Measurements from ENCODE around the gene USP12. TPM values are rescaled to one million over a fixed set of nuclear protein-coding genes. Genes with fewer than 3 reads are reported as not detected.
"Not testable (repeated sequence)": the region's sequence is repeated elsewhere in the genome, so short reads cannot be mapped to it uniquely, and the experiment has no call there.

Gene USP12
- total RNA-seq = 32.3 and 39.7 TPM in 2 replicates

- DNase-seq = peak; percentile 65
Observed at GRCh38 chr13:27171244-27171826, at the start of gene USP12. USP12 (minus strand) TSS chr13:27171811; CDS start chr13:27171639, 172 bp downstream.

GRCh38 chr13:27219611-27220010, 48.0 kb upstream of the USP12 start:
- DNase-seq = no peak

GRCh38 chr13:27218861-27219260, 47.2 kb upstream of the USP12 start:
- not testable (repeated sequence) for DNase-seq

DNA sequence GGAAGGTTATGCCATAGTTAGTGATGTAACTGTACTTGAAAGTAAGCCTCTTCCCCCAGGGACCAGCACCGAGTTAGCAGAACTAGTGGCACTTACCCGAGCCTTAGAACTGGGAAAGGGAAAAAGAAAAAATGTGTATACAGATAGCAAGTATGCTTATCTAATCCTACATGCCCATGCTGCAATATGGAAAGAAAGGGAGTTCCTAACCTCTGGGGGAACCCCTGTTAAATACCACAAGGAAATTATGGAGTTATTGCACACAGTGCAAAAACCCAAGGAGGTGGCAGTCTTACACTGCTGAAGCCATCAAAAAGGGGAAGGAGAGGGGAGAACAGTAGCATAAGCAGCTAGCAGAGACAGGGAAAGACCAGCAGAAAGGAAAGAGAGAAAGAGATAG, 46.2 kb upstream of the USP12 start:
- not testable (repeated sequence) for DNase-seq

DNA sequence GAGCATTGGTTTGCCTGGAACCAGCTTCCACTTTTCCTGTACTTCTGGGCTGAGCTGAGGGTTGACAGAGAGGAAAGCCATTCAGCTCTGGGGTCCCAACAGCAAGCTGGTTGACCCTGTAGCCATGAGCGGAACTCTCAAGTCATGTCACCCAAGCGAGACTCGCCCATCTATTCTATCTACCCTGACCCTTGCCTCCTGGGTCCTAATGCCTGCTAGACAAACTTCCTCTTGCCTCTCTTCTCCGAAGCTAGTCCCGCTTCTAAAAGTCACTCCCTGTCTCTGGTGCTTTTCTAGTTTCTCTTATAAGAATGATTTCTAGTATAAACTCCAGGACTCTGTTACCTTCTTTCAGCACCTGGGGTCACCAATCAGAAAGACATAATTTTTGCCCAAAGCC, 41.8 kb upstream of the USP12 start:
- DNase-seq = not testable (repeated sequence)

DNA sequence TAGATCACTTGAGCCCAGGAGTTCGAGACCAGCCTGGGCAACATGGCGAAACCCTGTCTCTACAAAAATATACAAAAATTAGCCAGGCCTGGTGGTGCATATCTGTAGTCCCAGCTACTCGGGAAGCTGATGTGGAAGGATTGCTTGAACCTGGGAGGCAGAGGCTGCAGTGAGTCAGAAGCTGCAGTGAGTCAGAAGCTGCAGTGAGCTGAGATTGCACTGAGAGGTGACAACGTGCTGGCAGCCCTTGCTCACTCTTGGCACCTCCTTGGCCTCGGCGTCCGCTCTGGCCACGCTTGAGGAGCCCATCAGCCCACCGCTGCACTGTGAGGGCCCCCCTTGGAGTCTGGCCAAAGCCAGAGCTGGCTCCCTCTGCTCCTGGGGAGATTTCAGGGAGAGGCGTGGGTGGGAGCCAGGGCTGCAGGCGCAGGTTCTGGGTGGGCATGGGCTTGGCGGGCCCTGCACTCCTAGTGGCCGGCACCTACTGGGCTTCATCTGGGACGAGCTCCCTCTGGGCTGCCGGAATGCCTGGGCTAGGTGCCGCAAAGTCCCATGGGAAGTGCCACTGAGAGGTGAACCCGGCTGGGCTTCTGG, 40.3 kb upstream of the USP12 start:
- DNase-seq = peak; percentile 39

GRCh38 chr13:27211271-27211670, 39.7 kb upstream of the USP12 start:
- DNase-seq = no peak

DNA sequence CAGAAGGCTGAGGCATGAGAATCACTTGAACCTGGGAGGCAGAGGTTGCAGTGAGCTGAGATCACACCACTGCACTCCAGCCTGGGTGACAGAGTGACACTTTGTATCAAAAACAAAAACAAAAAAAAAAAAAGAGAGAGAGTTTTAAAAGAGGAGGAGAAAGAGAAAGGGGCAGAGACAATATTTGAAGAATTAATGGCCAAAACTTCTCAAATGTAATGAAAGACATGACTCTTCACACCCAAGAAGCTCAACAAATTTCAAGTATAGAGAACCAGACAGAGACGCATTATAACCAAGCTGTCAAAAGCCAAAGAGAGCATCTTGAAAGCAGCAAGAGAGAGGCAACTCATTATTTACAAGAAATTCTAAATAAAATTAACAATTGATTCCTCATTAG, 36.9 kb upstream of the USP12 start:
- DNase-seq = no peak

DNA sequence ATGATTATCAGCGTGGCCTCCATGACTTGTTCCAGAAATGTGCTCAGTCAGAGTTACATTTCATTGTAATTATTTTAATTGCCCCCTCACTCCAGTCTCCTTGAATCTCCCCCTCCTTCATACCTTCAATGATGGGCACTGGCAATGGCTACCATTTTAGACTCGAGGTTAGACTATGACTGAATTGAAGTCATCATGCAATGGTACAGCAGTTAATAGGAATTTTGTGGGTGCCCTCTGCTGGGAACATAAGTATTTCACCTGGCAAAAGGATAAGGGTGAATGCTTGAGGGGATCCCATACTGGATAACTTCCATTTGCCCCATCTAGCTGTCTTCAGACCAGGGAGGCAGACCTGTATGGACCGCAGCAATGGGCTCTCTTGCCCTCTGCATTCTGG, 32.2 kb upstream of the USP12 start:
- DNase-seq = peak; percentile 62

DNA sequence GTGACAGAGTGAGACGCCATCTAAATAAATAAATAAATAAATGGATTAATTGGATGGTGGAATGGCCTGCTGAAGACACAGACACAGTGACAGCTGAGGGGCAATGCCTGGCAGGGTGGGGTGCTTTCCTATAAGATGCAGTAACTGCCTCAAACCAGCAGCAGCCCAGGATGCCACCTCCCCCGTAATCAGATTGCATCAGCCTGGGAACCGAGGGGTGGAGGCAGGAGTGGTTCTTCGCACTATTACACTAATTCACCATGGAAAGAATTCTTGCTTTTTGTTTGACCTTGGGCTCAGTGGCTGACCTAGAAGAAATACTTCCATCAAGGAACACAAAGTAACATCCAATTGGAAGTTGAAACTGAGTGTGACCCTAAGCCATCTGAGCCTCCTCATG, 31.6 kb upstream of the USP12 start:
- no peak for DNase-seq

DNA sequence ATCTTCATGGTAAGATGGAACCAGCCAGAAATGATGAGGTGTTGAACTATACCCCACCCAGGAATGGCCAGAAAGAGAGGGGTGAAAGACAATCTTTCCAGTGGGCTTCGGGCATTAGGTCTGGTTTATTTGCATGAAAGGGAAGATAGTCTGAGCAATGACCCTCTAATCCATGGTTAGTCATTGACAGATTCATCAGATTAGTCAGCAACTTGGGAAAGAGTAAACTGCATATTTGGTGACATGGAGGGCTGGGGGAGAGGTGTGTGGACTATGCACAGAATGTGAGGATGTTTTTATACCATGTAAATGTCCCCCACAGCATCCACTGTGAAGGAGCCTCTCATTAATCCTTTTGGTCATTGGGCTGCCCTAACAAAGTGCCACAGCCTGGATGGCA, 30.1 kb upstream of the USP12 start:
- DNase-seq = no peak

GRCh38 chr13:27200413-27201070, 28.9 kb upstream of the USP12 start:
- no peak for DNase-seq

- DNase-seq = no peak
Observed at GRCh38 chr13:27199696-27200095, 28.1 kb upstream of the USP12 start.

- DNase-seq = no peak
Observed at GRCh38 chr13:27199211-27199610, 27.6 kb upstream of the USP12 start.

GRCh38 chr13:27194895-27195764, 23.5 kb upstream of the USP12 start:
- peak; percentile 97 for DNase-seq

DNA sequence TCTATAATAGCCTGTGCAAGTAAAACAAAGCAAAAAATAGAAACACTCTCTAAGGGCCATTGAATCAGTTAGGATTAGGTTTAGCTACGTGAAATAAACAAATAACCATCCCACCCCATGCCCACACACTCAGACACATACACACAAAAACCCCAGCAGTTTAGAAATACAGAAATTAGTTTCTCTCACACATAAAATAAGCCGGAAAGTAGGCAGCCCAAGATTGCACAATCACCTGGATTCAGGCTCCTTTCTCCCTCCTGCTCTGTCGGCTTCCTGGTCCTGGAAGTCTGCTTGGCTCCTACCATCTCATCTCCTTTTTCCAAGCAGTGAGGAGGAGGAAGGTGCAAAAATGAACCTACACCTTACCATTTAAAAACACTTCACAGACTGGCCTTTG, 22.6 kb upstream of the USP12 start:
- no peak for DNase-seq

DNA sequence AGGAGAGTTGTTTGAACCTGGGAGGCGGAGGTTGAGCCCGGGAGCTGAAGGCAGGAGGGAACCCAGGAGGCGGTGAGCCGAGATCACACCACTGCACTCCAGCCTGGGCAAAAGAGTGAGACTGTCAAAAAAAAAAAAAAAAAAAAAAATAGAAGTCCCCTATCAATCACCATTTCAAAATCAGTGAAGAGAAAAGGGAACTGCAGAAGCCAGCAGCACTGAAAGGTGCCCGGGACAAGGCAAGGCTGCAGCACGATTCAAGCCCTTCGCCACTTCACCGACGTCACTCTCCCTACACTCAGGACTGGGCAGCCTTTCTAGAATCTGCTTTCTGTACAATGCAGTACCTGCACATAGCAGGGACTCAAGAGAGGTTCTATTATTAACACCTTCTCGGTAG, 21.9 kb upstream of the USP12 start:
- no peak for DNase-seq

DNA sequence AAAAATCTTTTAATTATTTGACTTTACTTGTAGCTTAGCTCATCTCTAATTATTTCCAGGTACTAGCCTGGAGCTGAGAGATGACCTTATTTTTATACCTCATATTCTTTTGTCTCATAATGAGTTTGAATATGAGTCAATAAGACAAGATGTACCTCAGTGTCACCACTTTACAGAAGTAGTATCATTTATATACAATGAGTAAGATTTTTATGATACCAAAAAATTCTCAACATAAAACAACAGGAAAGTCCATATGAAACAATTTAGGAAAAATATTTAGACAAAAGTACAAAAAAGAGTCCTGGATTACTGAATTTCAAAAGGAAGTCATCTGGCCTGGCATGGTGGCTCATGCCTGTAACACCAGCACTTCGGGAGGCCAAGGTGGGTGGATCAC, 21.4 kb upstream of the USP12 start:
- no peak for DNase-seq

DNA sequence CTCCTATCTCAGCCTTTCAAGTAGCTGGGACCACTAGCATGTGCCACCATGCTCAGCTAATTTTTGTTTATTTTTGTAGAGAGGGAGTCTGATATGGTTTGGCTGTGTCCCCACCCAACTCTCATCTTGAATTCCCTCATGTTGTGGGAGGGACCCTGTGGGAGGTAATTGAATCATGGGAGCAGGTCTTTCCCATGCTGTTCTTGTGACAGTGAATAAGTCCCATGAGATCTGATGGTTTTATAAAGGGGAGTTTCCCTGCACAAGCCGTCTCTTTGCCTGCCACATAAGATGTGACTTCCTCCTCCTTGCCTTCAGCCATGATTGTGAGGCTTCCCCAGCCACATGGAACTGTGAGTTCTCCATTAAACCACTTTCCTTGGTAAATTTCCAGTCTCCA, 20.8 kb upstream of the USP12 start:
- DNase-seq = not testable (repeated sequence)

DNA sequence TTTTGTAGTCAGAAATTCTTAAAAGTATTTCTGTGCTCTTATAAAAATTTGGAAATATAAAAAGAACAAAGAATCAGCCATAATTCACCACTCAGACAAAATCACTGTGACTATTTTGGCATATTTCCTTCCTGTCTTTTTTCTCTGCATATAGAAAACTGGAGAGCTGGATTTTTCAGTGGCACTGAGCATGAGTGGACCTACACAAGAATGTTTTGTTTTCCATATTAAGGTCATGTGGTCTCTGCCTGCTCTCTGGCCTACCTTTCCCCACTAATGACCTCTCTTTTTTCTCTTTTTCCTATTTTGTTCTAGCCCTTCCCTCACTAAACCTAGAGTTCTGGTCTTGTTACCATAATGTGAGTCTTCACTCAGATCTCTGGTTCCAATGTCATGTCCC, 17.6 kb upstream of the USP12 start:
- DNase-seq = peak; percentile 27

DNA sequence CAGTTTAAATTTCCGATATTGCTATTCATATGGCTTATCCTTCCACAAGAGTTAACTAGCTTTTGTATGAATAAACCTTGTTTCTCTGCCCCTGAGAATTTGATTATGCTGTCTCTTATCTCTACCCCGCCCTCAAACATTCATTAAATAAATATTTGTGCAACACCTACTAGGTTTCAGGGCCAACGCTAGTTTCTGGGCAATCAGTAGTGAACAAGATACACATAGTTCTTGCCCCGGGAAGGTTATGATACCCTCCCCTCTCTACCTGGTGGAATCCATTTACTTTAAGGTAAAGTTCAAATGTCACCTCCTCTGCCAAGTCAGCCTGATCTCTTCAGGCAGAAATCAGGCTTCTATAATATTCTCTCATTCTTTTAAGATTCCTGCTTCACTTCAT, 16.6 kb upstream of the USP12 start:
- no peak for DNase-seq

DNA sequence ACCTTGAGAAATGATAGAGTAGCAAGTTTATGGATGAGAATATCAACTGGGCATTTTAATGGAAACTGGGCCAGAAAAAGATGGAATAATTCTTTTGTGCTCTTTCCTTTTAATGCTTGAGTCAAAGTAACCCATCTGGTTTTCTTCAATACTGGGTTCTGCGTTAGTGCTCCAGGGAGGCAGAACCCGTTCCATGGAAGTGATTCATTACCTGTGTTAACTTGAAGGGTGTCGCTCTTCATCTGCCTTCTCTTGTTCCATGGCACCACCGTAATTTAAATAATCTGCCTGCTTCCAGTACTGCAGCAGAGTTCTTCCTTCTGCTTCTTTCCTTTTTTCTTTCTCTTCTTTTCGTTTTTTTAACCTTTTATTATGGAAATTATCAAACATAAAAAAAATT, 14.7 kb upstream of the USP12 start:
- peak; percentile 38 for DNase-seq

DNA sequence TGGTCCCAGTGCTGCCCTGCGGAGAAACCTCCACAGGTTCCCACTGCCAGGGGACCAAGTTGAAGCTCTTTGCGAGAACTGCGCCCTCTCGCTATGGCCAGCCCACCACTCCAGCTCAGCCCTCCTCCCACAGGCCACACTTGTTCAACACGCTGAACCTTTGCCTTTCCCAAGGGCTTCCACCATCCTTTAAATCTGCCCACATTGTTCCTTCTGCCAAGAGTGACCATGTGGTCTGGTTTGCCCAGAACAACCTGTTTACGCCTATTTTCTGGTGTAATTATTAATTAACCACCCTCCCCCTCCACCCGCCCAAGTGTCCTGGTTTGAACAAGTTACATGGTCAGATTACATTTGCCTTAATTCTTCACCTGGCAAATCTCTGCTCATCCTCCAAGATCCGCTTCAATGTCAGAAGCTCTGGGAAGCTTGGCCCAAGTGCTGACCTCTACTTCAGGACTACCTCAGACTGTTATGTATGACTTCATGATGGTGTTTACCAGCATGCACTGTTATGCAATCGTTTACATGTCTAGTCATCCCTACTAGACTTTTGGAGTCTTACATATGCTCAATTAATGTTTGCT, 12.0 kb upstream of the USP12 start:
- no peak for DNase-seq

All from dermis blood vessel endothelial cell (primary cell).